ENCODE results near the gene ZRANB3. TPM values are rescaled to one million over a fixed set of nuclear protein-coding genes. Genes with fewer than 3 reads are reported as not detected.
A peak's percentile ranks its signal among the peaks of the same experiment; 100 is the strongest.
"Not testable (repeated sequence)": the region's sequence is repeated elsewhere in the genome, so short reads cannot be mapped to it uniquely, and the experiment has no call there.

The ZRANB3 gene
- total RNA-seq, 2 experiments from 2014 or later = 11.6 to 27.0 TPM

GRCh38 chr2:135551356-135551755 lies 20.3 kb upstream of the ZRANB3 start:
- Histone ChIP-seq H2AFZ (ENCODE audit: low read length) (no peak overlapping the region), H3K9me2 (ENCODE audit: insufficient read depth, low read length) (no peaks in the 10 kb centered on the region), H3K79me2 (ENCODE audit: insufficient read depth, low read depth, low read length) (peaks cover 95% of the 10 kb centered on the region), H3K4me1 (ENCODE audit: insufficient read depth, low read length, poor library complexity, severe bottlenecking) (no peaks in the 10 kb centered on the region), H3K4me3 (ENCODE audit: low read depth, low read length, poor library complexity, severe bottlenecking) (no peak overlapping the region), H3K9me3 (ENCODE audit: low read length) (0 out of 2 replicates have a peak, but pooled peaks cover 12% of the 10 kb centered on the region), H3K36me3 (ENCODE audit: insufficient read depth, low read length) (peaks cover 51% of the 10 kb centered on the region), H3K4me2 (ENCODE audit: low read length) (no peak overlapping the region), H3K27ac (ENCODE audit: low read depth, low read length, poor library complexity, severe bottlenecking) (no peak overlapping the region), H4K20me1 (ENCODE audit: insufficient read depth, low read length) (peaks cover 17% of the 10 kb centered on the region; the same call in 1 of the 2 replicates)
- ChIA-PET CTCF (ENCODE audit: unreplicated experiment) (no interaction called here), POLR2A (interaction anchor here (1.1 to 1.8 kb wide), 3 partner anchors 18 to 33 kb away, joined by 3 to 10 read pairs (median 4); no protein-coding TSS in a partner anchor)
- TF ChIP-seq CTCF (conservative IDR thresholded peaks at IDR 0.05; ENCODE audit: low read length) (no peak), EZH2phosphoT487 (IDR thresholded peaks at IDR 0.05; ENCODE audit: borderline replicate concordance, low read depth, low read length) (no peak)
- no TSS peak for BruUV-seq (replicated peaks)
- intact Hi-C loops (cut with micrococcal nuclease; ENCODE audit: unreplicated experiment) = no loop called here
- DNase-seq (ENCODE audit: low spot score) = no peak

DNA sequence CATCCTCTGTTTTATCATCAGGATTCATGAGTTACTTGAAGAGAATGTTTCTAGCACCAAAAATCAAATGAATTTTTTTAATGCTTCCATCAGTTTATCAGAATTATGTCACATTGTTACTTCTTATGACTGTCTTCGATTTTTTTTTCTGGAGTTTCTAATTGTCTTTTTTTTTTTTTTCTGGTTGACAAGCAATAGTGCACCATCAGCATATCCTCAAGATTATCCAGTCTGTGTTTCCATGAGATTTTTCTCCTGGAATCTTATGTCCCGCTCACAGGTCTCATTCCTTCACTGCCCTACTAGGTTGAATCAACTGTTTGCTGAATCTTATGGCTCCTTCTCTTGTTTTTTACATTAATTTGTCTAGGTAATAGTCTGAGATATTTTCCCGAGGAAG lies 16.3 kb upstream of the ZRANB3 start:
- no peaks in the 10 kb centered on the region for H3K9me2 ChIP-seq (ENCODE audit: insufficient read depth, low read length)
- H3K4me2 ChIP-seq (ENCODE audit: low read length) = no peak overlapping the region
- no peak overlapping the region for H3K27ac ChIP-seq (ENCODE audit: low read depth, low read length, poor library complexity, severe bottlenecking)
- DNase-seq (ENCODE audit: low spot score) = no peak
- intact Hi-C loops (cut with micrococcal nuclease; ENCODE audit: unreplicated experiment) = no loop called here
- H3K9me3 ChIP-seq (ENCODE audit: low read length) = 0 out of 2 replicates have a peak, but pooled peaks cover 6% of the 10 kb centered on the region
- peaks cover 18% of the 10 kb centered on the region; the same call in 1 of the 2 replicates for H4K20me1 ChIP-seq (ENCODE audit: insufficient read depth, low read length)
- peaks cover 48% of the 10 kb centered on the region for H3K36me3 ChIP-seq (ENCODE audit: insufficient read depth, low read length)
- BruUV-seq (replicated peaks) = no TSS peak
- H3K4me1 ChIP-seq (ENCODE audit: insufficient read depth, low read length, poor library complexity, severe bottlenecking) = no peaks in the 10 kb centered on the region
- H2AFZ ChIP-seq (ENCODE audit: low read length) = no peak overlapping the region
- H3K4me3 ChIP-seq (ENCODE audit: low read depth, low read length, poor library complexity, severe bottlenecking) = no peak overlapping the region
- ChIA-PET POLR2A (no interaction called here), CTCF (ENCODE audit: unreplicated experiment) (no interaction called here)
- TF ChIP-seq CTCF (conservative IDR thresholded peaks at IDR 0.05; ENCODE audit: low read length) (no peak), EZH2phosphoT487 (IDR thresholded peaks at IDR 0.05; ENCODE audit: borderline replicate concordance, low read depth, low read length) (no peak)
- peaks cover 97% of the 10 kb centered on the region for H3K79me2 ChIP-seq (ENCODE audit: insufficient read depth, low read depth, low read length)

GRCh38 chr2:135546436-135546835 lies 15.4 kb upstream of the ZRANB3 start:
- intact Hi-C loops (cut with micrococcal nuclease; ENCODE audit: unreplicated experiment) = no loop called here
- no peak for TF ChIP-seq EZH2phosphoT487 (IDR thresholded peaks at IDR 0.05; ENCODE audit: borderline replicate concordance, low read depth, low read length)
- TF ChIP-seq CTCF (conservative IDR thresholded peaks at IDR 0.05; ENCODE audit: low read length) = no peak

DNA sequence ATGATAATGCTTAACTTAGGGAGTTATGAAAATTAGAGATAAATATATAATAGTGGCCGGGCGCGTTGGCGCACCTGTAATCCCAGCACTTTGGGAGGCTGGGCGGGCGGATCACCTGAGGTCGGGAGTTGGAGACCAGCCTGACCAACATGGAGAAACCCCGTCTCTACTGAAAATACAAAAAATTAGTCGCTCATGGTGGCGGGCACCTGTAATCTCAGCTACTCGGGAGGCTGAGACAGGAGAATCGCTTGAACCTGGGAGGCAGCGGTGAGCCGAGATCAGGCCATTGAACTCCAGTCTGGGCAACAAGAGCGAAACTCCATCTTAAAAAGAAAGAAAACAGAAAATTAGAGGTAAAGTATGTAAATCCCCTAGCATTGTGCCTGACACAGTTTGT lies 2.5 kb upstream of the ZRANB3 start:
- peaks cover 32% of the 10 kb centered on the region for H3K4me1 ChIP-seq (ENCODE audit: insufficient read depth, low read length, poor library complexity, severe bottlenecking)
- DNase-seq (ENCODE audit: low spot score); CTCF ChIA-PET (ENCODE audit: unreplicated experiment); H3K27ac ChIP-seq (ENCODE audit: low read depth, low read length, poor library complexity, severe bottlenecking); H3K9me2 ChIP-seq (ENCODE audit: insufficient read depth, low read length); H3K9me3 ChIP-seq (ENCODE audit: low read length); BruUV-seq (replicated peaks); H2AFZ ChIP-seq (ENCODE audit: low read length): not testable (repeated sequence)
- peak overlapping the region; percentile 78 for H3K4me2 ChIP-seq (ENCODE audit: low read length)
- peaks cover 47% of the 10 kb centered on the region for H3K36me3 ChIP-seq (ENCODE audit: insufficient read depth, low read length)
- H3K4me3 ChIP-seq (ENCODE audit: low read depth, low read length, poor library complexity, severe bottlenecking) = peak overlapping the region; percentile 87
- intact Hi-C loops (cut with micrococcal nuclease; ENCODE audit: unreplicated experiment) = loop anchor here (2.0 to 10.0 kb wide), 2 partner anchors 177 to 529 kb away; no protein-coding TSS in a partner anchor
- POLR2A ChIA-PET = interaction anchor here (0.7 to 2.4 kb wide), 4 partner anchors 18 to 575 kb away, joined by 3 to 10 read pairs (median 3); no protein-coding TSS in a partner anchor
- peaks cover 85% of the 10 kb centered on the region for H3K79me2 ChIP-seq (ENCODE audit: insufficient read depth, low read depth, low read length)
- peaks cover 13% of the 10 kb centered on the region; the same call in 1 of the 2 replicates for H4K20me1 ChIP-seq (ENCODE audit: insufficient read depth, low read length)

More at GRCh38 chr2:135546436-135546835, 15.4 kb upstream of the ZRANB3 start:
- ChIA-PET CTCF (ENCODE audit: unreplicated experiment) (no interaction called here), POLR2A (no interaction called here)
- no peak overlapping the region for H3K4me3 ChIP-seq (ENCODE audit: low read depth, low read length, poor library complexity, severe bottlenecking)
- H3K9me3 ChIP-seq (ENCODE audit: low read length) = 0 out of 2 replicates have a peak, but pooled peaks cover 6% of the 10 kb centered on the region
- H4K20me1 ChIP-seq (ENCODE audit: insufficient read depth, low read length) = peaks cover 18% of the 10 kb centered on the region; the same call in 1 of the 2 replicates
- BruUV-seq (replicated peaks) = no TSS peak
- H3K27ac ChIP-seq (ENCODE audit: low read depth, low read length, poor library complexity, severe bottlenecking) = no peak overlapping the region
- no peaks in the 10 kb centered on the region for H3K4me1 ChIP-seq (ENCODE audit: insufficient read depth, low read length, poor library complexity, severe bottlenecking)
- no peak overlapping the region for H3K4me2 ChIP-seq (ENCODE audit: low read length)
- H3K79me2 ChIP-seq (ENCODE audit: insufficient read depth, low read depth, low read length) = peaks cover 97% of the 10 kb centered on the region
- H3K36me3 ChIP-seq (ENCODE audit: insufficient read depth, low read length) = peaks cover 52% of the 10 kb centered on the region
- no peaks in the 10 kb centered on the region for H3K9me2 ChIP-seq (ENCODE audit: insufficient read depth, low read length)
- DNase-seq (ENCODE audit: low spot score) = no peak
- no peak overlapping the region for H2AFZ ChIP-seq (ENCODE audit: low read length)

All from OCI-LY7 (cell line).